Measurements from ENCODE around the gene MAT2B.

The MAT2B gene

DNA sequence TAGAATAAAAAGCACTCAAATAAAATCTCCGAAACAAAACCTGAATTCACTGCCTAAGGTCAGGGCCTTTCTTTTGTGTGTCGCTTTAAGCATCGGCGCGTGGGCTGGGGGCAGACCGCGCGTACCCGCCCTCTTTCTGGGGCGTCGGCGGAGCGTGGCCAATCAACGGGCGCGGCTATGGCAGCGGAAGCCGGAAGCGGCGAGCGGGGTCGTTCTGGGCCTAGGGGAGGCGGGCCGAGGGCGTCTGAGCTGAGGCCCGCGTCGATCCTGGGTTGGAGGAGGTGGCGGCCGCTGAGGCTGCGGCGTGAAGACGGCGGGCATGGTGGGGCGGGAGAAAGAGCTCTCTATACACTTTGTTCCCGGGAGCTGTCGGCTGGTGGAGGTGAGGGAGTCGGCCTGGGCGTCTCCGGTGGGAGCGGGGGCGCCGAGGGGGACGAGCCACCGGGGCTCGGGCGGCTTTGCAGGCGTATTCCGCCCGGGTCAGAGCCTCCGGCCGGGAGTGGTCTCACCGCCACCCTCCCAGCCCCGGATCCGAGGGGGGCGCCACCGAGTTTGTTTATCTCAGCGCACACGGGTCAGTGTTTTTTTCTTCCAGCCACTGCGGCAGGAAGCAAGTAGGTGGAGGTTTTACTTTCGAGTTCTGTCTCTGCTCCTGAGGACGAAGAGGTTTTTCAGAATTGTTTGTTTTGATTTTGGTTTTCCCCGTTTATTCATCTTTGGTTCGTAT, at the start of gene MAT2B:
Gene MAT2B, plus strand, starts transcription at position 252 of the 727 bp plus-strand sequence. Its CDS starts 68 bp downstream, at position 320.
- DNase-seq: peak; percentile 63

DNA sequence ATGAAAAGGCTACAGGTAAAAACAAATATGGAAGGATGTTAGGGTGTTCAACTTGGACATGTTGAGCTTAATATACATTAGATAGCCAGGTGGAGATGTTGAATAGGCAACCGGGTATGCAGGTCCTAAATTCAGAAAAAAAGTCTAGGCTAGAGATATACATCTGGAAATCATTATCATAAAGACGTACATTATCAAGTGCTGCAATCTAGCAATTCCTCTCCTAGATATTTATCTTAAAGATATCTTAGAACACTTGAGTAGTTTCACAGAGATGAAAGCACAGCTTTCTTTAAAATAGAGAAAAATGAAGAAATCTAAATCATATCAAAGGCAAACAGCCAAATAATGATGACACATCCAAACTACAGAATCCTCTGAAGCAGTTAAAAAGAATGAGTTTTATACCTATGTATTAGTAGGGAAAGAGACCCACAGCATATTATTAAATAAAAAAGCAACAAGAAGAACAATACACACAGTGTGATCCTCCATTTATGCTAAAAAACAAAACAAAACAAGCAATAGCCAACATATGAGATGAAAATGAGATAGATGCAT, 49.3 kb upstream of the MAT2B start:
- no peak for DNase-seq

DNA sequence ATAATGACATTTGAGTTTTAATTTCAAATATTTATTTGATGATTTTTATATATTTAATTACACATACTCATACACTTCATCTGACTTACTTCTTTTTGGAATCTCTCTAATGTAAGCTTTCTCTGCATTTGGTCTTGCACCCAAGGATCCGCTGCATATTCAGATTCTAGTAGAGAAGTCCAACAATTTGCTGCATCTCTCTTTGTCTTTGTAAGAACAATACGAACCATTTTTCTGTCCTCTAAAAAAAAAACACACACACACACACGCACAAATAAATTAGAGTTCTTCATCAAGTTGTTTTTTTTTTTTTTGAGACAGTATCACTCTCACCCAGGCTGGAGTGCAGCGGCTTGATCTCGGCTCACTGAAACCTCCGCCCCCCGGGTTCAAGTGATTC, 48.6 kb upstream of the MAT2B start:
- no peak for DNase-seq

DNA sequence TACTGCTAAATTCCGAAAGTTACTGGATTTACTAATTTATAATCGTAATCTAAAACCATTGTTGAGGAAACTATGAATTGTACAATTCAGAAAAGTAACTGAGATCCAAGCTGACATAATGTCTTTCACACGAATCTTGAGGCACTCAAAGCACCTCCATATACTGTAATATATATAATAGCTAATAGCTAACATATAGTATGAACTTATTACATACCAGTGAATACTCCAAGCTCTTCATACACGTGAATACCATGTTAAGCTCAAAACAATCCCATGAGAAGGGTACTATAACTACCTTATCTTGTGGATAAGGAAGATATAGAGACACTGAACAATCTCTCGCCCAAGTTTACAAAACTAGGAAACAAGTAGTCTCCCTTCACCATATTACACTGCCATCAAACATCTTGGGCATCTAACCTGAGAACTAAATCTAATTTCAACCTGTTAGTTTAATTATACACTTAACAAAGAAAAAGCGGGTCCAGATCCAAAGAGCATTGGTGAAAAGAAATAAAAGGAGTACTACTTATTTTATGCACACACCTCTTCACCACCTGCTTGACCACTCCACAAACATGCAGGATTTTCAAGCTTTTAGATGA, 46.5 kb upstream of the MAT2B start:
- no peak for DNase-seq

DNA sequence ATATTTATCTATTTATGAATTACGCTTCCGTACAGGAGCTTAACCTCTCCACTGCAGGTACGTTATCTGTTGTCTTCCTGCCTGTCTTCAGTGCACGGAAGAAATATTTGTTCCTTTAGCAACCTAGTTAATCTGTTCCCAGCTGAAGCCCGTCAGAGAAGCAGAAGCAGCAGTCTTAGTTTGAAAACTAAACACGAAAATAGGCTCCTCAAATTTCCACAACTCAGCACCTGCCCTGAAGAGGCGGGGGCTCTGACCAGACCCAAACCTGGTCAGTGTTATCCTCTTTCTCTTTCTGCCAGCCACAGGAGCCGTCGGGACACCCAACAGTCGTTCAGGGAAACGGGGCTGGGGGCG, 46.0 kb upstream of the MAT2B start:
- DNase-seq: no peak

DNA sequence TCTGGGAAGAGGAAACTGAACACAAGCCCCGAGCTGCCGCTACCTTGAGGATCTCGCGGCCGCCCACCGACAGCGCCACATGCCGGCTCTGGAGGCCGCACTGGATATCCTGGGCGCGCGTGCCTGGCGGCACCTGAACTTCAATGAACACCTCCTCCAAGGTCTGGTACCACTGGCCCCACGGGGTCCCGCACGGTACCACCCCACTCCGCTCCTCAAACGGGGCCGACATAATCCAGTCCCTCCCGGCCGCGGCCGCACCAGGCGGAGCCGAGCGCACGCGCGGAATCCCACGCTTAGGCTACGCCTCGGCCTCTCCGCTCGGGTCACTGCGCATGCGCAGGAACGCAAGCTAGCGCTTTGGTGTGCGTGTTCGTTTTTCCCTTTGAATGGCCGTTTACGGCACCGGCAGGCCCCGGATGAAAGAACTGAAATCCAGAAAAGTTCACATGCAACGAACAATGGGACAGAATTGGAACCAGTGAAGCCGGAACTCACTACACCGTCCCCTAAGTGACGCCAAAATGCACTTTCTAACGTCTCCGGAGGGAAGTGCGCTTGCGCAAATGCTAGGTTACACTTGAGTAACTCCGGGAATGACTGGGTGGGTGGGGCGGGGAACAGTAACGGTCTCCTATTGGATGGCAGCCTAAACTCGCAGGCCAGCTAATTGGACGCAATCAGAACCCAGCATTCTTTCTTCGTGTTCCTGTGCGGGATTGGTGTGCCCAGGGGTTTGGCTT, 45.4 kb upstream of the MAT2B start, which contains the start of gene NUDCD2:
Gene NUDCD2, minus strand, starts transcription at position 284 of the 743 bp plus-strand sequence. Its CDS starts 52 bp downstream, at position 232.
- DNase-seq: peak; percentile 91

DNA sequence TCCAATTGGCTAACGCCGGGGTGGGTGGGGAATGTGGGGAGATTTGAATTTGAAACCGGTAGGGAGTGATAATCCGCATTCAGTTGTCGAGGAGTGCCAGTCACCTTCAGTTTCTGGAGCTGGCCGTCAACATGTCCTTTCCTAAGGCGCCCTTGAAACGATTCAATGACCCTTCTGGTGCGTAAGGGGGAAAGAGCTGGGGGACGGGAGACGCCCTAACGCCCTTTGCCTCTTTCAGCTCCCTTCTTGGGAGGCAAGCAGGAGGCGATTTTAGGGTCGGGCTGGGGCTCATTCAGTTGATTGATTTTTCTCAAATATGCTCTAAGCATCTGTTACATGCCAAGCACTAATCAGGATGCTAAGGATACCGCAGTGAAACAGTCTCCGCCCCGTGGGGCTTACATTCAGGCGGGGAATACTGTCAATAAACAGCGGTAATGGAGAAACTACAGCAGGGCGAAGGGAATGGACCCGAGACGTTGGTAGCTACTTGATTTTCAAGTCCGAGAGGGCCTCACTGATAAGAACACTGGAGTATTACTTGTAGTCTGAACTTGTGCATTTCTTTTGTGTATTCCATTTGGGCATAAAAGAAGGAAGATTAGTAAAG, 44.8 kb upstream of the MAT2B start, which contains the start of gene HMMR:
Gene HMMR, plus strand, starts transcription at position 71 of the 610 bp plus-strand sequence. Its CDS starts 61 bp downstream, at position 132.
- DNase-seq: peak; percentile 36

DNA sequence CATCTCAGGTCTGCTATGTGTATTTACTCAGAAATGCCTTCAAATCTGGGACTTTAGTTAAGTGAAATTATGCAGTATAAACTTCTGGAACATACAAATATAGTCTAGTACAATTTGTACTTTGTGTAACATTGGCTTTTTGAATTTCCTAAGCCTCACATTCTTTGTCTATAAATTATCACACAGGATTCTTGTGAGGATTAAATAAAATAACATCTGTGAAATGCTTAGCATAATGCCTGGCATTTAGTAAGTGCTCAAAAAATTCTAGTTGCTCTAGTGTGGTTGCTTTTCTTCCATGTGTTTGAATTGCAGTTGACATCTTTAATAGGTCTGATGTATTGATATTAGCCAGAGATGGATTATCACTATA, 42.4 kb upstream of the MAT2B start:
- no peak for DNase-seq

DNA sequence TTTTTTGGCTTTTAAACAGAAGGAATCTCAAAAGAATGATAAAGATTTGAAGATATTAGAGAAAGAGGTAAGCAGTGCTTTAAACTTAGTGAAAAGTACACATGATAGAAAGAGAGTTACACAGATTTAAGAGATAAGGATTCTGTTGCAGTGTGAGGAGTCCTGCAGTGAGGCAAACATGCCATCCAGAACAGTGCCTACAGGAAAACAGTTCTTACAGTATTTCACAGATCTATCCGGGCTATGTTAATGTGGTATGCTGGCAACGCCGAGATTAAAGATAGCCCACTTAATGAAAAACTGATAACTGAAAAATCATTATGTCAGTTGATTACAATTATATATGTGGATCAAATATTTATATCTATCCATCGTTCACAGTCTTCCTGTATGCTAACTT, 37.7 kb upstream of the MAT2B start:
- no peak for DNase-seq

DNA sequence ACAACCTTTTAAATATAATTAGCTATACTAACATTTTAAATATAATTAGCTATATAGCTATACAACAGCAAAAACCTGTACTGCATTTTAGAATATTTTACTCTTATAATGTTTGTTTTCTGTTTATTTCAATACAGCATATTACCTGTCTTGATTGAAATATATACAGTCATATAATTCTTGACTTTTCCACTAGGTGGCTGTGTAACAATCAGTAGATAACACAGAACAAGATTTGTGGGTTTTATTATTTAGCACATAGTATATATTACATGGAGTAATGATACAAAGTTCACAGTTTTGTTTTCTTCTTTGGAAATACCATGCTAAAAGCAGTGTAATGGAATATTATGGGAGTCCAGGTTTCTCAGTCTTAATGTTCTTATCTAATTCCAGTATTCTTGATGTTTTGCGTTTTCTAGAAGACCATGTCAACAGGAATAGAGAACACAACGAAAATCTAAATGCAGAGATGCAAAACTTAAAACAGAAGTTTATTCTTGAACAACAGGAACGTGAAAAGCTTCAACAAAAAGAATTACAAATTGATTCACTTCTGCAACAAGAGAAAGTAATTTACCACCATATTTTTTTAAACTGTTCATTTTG, 31.7 kb upstream of the MAT2B start:
- no peak for DNase-seq

DNA sequence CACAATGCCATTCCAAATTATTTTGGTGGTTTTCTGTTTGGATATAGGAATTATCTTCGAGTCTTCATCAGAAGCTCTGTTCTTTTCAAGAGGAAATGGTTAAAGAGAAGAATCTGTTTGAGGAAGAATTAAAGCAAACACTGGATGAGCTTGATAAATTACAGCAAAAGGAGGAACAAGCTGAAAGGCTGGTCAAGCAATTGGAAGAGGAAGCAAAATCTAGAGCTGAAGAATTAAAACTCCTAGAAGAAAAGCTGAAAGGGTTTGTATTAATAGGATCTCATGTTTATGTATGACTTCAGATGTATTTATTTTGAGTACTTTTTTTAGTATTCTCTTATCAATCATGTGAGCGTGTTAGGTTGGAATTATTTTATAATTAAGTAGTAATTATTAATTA, 30.0 kb upstream of the MAT2B start:
- no peak for DNase-seq

DNA sequence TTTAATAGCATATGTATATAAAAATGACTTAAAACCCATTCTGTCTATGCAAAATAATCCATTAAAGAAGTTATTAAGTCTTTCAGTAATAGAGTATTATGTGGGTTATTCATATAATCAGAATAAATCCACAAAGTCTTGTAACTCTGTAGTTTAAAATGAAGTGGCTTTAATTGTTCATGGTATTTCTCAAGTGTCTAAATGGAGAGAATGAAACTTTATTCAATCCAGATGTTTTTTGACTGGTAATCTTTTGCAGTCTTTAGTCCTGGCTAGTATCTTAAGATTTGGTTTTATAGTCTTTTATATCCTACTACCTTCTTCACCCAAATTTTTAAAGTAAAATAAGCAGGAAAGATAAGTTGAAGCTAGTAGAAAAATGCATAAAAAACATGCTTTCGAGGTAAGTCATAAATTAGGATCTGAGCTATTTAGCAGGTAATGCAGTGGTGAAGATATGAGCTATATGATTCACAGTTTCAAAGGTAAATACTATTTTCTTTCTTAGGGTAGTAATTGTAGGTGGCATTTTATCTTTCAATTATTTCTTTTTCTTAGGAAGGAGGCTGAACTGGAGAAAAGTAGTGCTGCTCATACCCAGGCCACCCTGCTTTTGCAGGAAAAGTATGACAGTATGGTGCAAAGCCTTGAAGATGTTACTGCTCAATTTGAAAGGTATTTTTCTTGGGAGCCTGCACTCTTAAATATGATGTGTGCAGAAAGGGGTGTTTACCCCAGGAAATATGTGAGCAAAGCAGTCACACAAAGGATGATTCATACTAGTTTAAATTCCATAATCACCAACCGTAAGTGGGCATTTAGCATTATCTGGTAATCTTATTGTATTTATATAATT, 27.1 kb upstream of the MAT2B start:
- DNase-seq: no peak

DNA sequence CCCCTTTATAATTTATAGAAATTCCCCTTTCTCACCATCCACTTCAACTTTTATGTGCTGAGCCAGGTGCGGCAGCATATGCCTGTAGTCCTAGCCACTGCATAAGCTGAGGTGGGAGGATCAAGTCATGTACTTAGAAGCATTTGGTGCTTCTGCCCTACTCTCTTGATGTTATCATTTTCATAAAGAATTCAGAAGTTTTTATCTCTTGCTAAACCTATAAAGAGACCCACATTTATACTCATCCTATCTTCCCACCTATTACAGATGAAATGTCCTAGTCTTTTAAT, 26.5 kb upstream of the MAT2B start:
- DNase-seq: no peak

DNA sequence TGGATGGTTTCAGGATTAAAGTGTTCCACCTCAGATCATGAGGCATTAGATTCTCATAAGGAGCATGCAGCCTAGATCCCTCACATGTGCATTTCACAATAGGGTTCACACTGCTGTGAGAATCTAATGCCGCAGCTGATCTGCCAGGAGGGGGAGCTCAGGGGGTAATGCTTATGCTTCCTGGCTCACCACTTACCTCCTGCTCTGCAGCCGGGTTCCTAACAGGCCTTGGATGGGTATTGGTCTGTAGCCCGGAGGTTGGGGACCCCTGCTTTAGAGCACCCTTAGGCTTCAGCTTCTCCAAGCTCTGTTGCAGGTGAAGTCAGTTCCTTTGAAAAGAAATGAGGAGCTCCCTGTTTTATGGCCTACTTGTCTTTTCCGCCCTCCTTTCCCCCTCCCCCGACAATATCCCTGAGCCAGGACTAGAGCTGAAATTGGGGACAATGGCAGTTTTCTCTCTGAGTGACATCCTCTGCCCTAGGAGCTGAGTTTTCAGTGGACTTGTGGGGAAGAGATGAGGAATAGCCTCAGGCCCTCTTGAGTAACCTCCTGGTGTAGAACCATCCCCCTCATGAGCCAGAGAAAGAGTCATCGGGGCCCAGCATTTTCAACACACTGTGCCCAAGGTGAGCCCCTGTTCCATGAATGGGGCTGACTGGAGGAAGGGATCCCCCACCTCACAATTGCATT, 16.2 kb upstream of the MAT2B start:
- DNase-seq: no peak

DNA sequence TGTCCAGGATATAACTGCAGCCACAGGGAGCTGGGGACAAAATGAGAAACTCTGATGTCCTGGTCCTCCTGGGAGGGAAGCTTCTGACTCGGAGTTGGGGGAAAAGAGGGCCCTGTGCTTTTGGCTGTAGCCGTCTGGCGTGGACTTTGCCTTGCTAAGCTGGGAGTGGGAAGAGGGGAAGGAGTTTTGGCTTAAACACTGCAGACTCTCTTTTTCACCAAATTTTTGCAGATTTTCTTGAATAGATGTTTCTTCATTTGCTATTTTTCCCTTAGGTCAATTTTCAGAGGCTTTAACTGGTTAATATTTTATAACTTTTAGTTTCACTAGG, 15.7 kb upstream of the MAT2B start:
- DNase-seq: no peak

DNA sequence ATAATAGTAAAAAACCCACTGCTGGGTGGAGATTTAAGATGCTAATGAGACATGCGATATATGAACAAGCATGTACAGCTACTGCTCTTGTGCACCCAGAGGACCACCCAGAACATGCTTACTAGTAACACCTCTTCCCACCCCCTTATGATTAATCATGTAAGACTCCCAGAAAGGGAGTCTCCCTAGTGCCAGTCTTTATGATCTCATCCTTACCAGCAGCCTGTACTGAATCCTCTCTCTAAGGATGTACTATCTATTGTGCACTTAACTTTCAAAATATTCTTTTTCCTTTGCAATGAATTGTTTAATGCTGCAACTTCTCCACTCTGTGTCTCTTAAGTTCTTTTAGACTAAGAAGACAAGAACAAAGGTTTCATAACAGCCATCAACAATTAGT, 9.1 kb upstream of the MAT2B start:
- no peak for DNase-seq

DNA sequence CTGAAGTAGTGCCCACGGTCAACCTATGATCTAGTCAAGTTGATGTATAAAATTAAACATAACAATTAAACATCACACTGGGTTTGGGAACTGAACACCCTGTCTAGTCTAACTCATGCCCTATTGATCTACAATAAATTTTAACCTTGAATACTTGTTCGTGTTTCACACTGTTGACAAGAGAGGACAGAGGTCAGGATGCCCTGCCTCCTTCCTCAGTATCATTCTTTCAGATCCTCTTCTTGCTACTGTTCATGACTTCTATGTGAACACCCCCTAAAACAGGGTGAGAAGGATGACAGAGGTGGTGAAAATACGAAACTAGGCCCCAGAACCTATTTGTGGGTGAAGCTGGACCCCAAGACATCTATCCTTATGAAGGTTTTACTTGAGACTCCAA, 8.1 kb upstream of the MAT2B start:
- DNase-seq: no peak

DNA sequence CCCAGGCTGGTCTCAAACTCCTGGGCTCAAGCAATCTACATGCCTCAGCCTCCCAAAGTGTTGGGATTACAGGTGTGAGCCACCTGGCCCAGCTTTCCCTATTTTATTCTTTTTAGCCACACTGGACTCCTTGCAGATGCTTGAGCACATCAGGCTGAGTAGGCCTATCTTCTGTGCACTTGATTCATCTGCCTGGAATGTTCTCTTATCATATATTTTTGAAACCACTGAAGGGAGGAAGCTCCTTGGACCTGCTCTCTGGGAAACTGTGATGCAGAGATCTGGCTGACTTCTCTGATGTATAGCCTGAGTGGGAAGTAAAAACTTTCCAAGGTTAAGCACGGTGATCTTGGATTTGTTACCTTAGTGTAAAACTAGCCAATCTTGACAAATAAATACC, 6.5 kb upstream of the MAT2B start:
- DNase-seq: no peak

DNA sequence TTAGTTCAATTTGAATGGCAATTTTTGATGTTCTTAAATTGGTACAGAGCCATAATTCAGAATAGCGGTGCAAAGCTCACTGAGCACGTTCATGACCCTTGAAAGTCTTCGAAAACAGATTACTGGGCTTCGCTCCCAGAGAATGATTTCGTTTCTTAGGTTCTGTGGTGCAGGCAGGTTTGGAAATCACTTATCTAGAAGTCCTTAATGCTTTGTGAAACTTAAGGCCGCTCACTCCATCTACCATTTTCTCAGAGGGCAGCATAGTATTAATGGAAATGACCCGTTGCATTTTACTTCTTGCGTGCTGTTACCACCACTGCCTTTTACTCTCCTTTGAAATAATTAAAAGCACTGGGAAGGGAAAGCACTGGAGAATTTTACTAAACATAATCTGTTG, 2.9 kb upstream of the MAT2B start:
- no peak for DNase-seq

DNA sequence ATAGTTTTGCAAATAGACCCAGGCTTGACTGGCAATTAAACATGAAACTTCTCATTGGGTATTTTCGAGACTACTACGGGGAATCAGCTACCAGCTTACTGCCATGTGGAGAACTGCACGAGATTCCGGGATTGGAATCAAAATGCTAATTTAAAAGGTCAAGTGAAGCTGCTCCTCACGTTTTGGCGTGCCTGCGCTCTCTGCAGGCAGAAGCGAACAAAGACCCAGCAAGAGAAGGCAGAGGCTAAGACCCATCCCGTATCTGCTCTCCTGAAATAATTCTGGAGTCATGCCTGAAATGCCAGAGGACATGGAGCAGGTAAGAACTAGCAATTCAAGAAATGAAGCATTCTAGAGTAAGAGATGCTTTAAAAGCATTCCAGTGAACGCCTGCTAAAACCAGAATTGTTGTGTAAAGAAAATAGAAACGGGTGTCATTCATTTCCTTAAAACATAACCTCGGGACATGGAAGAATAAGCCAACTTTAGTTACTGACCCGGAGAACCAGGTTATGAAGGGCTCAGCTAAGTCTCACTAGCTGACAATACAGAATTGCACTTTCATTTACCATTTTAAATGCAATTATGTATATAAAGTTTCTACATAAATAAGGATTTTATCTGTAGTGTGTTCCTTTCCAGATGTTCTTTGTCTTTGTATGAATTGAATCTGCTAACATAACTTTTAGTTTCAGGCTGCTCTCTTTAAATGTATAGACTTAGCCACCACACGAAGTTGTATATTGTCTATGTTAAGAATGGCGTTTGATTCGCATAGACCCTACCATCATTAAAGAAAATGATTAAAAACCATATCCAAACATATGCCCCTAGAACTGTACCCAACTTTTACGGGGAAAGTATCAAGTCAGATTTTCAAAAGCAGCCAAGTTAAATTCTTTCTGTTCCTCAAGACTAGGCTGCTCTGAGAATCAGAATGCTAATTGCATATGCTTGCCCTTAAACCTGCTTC, 2.0 kb upstream of the MAT2B start:
- no peak for DNase-seq
